Measurements from ENCODE around the gene TRIM63. TPM values are rescaled to one million over a fixed set of nuclear protein-coding genes. Genes with fewer than 3 reads are reported as not detected.

Gene TRIM63
- total and polyA plus RNA-seq, 2 of the 8 experiments (the other 6 are each of a cell fraction or from before 2014, with no cell fraction given) = not detected

DNA sequence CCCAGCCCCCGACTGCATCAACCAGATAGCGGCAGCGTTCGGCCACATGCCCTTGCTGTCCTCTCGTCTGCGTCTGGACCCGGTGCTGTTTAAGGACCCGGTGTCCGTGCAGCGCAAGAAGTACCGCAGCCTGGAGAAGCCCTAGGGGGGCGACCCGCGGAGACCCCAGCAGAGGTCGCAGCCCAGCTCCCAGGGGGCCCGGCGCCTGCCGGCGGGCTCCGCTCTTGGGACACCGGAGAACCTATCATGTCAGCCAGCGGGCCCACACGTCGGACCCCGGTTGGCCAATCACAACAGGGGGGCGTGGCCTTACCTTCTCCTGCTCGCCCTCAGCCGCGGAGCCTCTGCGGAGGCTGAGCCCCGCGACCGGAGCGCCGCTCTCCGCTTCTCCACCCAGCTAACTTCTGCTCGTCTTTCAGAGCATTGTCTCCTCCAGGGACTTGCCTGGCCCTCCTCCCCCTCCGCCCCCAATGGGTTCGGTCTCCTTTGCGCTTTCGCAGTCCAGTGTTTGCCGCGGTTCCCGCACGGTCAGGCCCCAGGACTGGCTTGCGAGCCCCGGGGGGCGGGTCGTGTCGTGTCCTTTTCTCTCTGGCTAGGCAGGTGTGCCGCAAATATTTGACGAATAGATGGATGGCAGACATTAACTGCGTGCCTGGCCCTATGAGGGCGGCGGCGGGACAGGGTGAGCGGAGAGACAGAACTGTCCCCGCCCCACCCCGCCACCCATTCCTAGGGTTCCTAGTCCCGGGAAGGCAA lies 32.0 kb downstream of the TRIM63 start (continued):
- TF ChIP-seq TCF12 (IDR thresholded peaks at IDR 0.05; ENCODE audit: low read depth, low read length) = no peak
- no peak for TF ChIP-seq BRCA1 (IDR thresholded peaks at IDR 0.05; ENCODE audit: low read depth, low read length)
- no peak for TF ChIP-seq JUN (IDR thresholded peaks at IDR 0.05; ENCODE audit: low read depth, low read length)
- TF ChIP-seq CHD2 (IDR thresholded peaks at IDR 0.05; ENCODE audit: low read length) = no peak
- TF ChIP-seq NANOG (IDR thresholded peaks at IDR 0.05; ENCODE audit: insufficient read depth, low read depth, low read length, poor library complexity, severe bottlenecking) = no peak
- no peak for TF ChIP-seq CBX8 (IDR thresholded peaks at IDR 0.05; ENCODE audit: borderline replicate concordance, low read depth, low read length)
- TF ChIP-seq RNF2 (IDR thresholded peaks at IDR 0.05; ENCODE audit: borderline replicate concordance, low read depth, low read length, missing control alignments, poor library complexity, severe bottlenecking) = no peak
- no peak for TF ChIP-seq CTBP2 (IDR thresholded peaks at IDR 0.05; ENCODE audit: borderline replicate concordance, insufficient read depth, insufficient read length, low read length)
- no peak for TF ChIP-seq EZH2 (IDR thresholded peaks at IDR 0.05; ENCODE audit: low read depth, low read length, severe bottlenecking)
- TF ChIP-seq KDM5A (IDR thresholded peaks at IDR 0.05; ENCODE audit: low read length) = no peak
- no peak for TF ChIP-seq TAF7 (optimal IDR thresholded peaks at IDR 0.05; ENCODE audit: borderline replicate concordance, low read depth, low read length)
- TF ChIP-seq SP1 (IDR thresholded peaks at IDR 0.05; ENCODE audit: low read depth, low read length) = no peak; the same call in 1 of the 2 replicates
- 0 out of 2 replicates have a peak, but pooled peaks have one; percentile 5 for TF ChIP-seq TAF1 (IDR thresholded peaks at IDR 0.05; ENCODE audit: low read depth, low read length)
- no peak for TF ChIP-seq POU5F1 (IDR thresholded peaks at IDR 0.05; ENCODE audit: low read depth, low read length)
- TF ChIP-seq SIX5 (IDR thresholded peaks at IDR 0.05; ENCODE audit: low read depth, low read length) = no peak
- TF ChIP-seq, protein P1, sequence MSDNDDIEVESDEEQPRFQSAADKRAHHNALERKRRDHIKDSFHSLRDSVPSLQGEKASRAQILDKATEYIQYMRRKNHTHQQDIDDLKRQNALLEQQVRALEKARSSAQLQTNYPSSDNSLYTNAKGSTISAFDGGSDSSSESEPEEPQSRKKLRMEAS (IDR thresholded peaks at IDR 0.05) = peak; percentile 62; the same call in 1 of the 2 replicates
- TF ChIP-seq SIRT6 (IDR thresholded peaks at IDR 0.05; ENCODE audit: low read length) = no peak
- no peak for TF ChIP-seq EGR1 (IDR thresholded peaks at IDR 0.05; ENCODE audit: borderline replicate concordance, low read depth, low read length)
- no peak for TF ChIP-seq TEAD4 (IDR thresholded peaks at IDR 0.05; ENCODE audit: low read depth, low read length)
- TF ChIP-seq, protein P2, sequence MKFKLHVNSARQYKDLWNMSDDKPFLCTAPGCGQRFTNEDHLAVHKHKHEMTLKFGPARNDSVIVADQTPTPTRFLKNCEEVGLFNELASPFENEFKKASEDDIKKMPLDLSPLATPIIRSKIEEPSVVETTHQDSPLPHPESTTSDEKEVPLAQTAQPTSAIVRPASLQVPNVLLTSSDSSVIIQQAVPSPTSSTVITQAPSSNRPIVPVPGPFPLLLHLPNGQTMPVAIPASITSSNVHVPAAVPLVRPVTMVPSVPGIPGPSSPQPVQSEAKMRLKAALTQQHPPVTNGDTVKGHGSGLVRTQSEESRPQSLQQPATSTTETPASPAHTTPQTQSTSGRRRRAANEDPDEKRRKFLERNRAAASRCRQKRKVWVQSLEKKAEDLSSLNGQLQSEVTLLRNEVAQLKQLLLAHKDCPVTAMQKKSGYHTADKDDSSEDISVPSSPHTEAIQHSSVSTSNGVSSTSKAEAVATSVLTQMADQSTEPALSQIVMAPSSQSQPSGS (IDR thresholded peaks at IDR 0.05; ENCODE audit: low read length) = no peak
- TF ChIP-seq, protein P3, sequence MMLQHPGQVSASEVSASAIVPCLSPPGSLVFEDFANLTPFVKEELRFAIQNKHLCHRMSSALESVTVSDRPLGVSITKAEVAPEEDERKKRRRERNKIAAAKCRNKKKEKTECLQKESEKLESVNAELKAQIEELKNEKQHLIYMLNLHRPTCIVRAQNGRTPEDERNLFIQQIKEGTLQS (IDR thresholded peaks at IDR 0.05; ENCODE audit: insufficient read depth, low read depth, low read length) = no peak
- TF ChIP-seq YY1 (IDR thresholded peaks at IDR 0.05; ENCODE audit: low read depth, low read length) = no peak

Measured in H1 (cell line).